GM18505 (cell line): ENCODE data around the gene MAFF.
"Not testable (repeated sequence)": the region's sequence is repeated elsewhere in the genome, so short reads cannot be mapped to it uniquely, and the experiment has no call there.

Experiments
- ATAC-seq: cut with Tn5 transposase; IDR thresholded peaks from one replicate; pipeline ENCODE4 v1.9.1; 2021; ENCODE audit not compliant: unreplicated experiment
- POLR2A ChIP-seq: IDR thresholded peaks from 4 replicates; pipeline ENCODE4 v1.6.1; 2011; ENCODE audit warnings: borderline replicate concordance; ENCODE audit not compliant: insufficient read depth, insufficient read length; ENCODE audit errors: extremely low read depth

The MAFF gene

DNA sequence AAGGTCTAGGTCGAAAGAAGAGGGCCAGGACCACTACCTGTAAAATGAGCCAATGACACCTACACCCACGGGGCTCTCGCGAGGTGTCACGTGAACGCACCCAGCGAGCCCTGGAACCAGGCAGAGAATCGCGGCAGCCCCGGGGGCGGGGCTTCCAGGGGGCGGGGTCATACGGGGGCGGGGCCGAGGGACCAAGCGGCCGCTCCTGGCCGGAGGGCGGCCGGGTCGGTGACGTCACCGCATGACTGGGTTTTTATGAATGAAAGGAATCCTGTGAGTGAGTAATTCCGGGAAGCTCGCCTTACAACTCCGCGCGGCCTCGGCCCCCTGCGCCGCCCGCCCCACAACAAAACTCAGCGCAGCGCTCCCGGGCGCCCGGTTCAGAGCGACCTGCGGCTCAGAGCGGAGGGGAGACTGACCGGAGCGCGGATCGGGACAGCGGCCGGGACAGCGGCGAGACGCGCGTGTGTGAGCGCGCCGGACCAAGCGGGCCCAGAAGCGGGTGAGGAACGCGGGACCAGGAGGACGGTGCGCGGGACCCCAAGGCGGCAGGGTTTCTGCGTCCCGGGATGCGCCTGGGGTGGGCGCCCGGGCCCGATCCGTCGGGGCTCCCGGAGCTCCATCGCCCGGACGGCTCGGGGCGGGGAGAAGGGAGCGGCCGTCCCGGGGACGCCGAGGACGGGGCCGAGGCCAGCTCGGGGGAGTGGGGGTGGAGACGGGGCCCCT is at the start of gene MAFF:
TSS of gene MAFF (plus strand) at position 284 of the 726 bp plus-strand sequence. CDS start 11,860 bp downstream, outside the sequence.
- peak; percentile 57 for TF ChIP-seq POLR2A
- peak; percentile 52 for ATAC-seq

DNA sequence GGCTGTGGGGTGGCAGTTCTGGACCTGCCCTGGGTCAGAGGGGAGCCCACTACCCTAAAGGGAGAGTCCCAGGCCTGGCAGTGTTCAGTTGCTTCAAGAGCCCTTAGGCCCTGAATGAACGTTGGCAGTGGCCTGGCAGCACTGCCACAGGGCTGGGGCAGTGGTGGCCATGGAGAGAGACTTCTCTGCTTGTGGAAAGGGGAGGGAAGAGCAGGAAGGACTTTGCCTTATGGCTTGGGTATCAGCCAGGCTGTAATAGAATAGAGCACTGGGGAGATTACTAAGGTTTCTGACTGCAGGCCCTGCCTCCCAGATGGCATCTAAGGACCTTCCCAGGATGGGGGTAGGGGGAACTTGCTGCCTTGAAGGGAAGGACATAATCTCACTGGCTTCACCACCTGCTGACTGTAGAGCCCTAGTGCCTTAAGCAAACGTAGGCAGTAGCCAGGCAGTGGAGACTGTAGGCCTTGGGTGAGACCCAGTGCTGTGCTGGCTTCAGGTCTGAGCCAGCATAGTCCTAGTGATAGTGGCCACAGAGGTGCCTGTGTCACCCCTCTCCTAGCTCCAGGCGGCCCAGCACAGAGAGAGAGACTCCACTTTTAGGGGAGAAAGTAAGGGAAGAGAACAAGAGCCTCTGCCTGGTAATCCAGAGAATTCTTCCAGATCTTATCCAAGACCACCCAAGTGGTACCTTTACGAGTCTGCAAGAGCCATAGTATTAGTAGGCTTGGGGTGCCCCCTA is 47.8 kb upstream of the MAFF start:
- TF ChIP-seq POLR2A: no peak
- no peak for ATAC-seq

DNA sequence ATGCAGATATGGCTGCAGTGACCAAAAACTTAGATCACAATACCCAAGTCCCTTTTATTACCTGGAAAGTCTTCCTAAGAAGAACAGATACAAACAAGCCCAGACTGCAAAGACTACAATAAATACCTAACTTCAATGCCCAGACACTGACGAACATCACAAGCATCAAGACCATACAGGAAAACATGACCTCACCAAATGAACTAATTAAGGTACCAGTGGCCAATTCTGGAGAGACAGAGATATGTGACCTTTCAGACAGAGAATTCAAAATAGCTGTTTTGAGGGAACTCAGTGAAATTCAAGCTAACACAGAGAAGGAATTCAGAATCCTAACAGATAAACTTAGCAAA is 47.3 kb upstream of the MAFF start:
- not testable (repeated sequence) for ATAC-seq

DNA sequence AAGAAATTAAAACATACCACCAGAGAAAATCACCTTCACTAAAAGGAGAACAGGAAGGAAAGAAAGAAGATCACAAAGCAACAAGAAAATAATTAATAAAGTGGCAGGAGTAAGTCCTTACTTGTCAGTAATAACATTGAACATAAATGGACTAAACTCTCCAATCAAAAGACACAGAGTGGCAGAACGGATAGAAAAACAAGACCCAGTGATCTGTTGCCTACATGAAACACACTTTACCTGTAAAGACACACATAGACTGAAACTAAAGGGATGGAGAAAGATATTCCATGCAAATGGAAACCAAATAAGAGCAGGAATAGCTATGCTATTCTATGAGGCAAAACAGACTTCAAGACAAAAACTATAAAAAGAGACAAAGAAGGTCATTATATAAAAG is 46.1 kb upstream of the MAFF start:
- no peak for TF ChIP-seq POLR2A
- ATAC-seq: no peak

DNA sequence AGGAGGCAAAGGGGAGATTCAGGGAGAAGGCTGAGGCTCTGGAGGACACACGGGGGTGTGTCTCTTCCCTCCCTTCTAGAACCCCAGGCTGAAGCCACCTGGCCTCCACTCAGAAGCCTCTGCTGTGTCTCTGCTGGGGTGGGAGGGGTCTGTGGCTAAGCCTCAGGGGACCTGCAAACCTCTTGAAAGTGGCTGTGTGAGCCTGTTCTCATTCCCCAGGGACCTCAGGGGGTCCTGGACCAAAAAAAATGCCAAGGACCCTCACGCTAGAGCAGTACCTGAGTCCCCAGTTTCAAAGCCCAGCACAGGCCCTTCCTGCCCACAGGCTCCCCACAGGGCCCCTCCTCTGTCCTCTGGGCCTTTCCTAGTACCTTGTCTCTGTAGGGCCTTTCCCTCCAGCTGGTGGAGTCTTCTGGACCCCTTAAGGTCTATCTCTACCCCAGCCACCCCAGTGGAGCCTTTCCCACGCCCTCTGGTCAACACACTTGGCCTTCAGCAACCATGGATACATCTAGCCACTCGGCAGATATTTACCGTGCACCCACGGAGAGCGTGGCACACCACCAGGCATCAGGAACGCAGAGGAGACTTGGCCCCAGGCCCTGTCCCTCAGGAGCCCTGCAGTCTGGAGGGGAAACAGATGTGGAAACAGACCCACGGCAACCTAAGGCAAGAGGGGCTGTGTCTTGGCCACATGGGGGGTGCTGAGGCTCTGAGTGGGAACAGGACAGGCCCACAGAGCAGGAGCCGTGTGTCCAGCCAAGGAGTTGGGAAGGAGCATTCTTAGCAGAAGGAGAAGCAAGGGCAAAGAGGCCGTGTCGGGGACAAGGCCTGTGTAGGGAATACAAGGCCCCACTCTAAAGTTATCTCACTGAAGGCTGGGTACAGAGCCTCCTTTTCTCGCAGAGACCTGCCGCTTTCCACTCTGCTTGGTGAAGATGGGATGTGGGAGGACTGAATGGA is 38.6 kb upstream of the MAFF start:
- ATAC-seq: no peak

DNA sequence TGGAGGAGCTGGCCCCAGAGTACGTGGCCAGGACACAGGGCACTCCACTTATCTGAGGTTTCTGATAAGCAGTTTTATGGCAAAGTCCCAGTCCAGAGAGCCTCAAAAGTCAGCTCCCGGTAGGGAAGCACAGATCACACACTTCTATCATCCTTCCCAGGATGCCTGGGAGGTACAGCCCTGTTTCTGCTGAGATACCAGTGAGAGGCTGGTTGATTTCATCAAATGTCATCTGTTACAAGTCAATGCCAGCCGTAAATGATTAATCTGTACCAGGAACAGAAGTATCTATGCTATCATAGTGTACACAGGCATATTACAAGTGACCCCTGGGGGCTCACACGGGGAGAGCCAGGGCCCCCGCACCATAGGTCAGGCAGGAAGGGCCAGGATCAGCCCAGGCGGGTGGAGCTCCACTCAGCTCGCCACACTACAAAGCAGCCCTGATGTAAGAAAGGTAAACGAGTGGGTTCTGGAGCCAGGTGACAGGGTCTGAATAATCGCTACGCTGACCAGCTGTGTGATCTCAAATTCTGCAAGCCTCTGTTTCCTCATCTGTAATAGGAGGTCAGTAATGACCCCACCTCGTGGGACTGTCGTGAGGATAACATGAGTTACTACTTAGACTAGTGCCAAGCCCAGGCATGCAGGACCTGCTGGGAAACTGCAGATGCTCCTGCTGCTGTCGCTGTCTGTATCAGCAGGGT is 37.8 kb upstream of the MAFF start:
- ATAC-seq: no peak
- TF ChIP-seq POLR2A: no peak

More for the DNA sequence above, 38.6 kb upstream of the MAFF start:
- no peak for TF ChIP-seq POLR2A

DNA sequence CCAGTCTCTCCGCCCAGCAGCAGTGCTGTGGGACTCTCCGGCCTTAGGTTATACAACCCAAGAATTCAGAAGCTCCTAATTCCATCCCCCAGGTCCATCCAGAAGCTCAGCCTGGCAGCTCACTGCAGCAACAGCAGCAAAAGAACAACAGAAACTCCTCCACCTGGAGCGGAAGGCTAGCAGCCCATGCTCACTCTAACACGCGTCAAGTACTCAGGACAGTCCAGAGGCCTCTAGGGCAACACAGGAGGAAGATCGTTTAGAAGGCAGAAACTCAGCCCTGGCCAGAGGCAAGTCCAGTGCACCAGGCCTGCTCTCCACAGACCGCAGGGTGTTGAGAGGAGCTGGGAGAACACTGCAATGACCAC is 37.3 kb upstream of the MAFF start:
- ATAC-seq: no peak
- TF ChIP-seq POLR2A: no peak

DNA sequence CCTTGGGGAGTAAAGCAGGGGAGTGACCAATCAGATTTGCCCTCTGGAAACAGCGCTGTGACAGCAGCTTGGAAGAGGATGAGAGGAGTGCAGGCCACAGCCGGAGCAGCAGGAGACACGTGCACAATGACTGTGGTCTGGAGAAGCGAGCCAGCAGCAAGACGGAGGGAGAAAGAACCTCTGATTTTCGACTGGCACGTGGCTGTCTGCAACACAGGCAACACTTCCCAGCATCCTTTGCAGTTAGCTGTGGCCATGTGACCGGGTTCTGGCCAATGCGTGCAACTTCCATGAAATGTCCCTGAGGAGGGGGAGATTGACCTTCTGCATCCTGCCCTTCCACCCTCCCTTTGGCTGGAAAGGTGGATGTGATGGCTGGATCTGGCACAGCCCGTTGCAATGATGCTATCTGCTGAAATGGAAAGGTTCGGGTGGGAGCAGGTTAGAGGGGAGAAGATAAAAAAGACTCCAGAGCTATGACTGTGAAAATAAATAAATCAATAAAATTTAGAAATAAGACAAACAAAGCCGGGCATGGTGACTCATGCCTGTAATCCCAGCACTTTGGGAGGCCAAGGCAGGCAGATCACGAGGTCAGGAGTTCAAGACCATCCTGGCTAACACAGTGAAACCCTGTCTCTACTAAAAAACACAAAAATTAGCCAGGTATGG is 35.7 kb upstream of the MAFF start:
- ATAC-seq: no peak
- TF ChIP-seq POLR2A: no peak

DNA sequence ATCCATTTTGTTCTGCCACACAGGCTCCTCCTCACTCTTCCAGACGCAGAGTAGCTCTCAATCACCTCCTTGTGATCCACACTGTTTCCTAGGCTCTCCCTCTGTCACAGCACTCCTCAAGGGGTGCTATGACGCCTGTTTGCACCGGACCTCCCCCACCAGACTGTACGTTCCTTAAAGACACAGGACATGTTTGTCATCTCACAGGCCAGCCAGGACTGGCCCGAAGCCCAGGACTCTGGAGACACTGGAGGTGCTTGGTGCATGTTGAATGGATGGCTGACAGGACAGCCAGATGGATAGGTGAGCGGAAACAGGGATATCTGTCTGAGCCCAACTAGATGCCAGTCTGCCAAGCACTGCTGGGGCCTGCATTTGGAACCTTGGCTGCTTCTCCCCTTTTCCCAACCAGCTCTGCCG is 33.8 kb upstream of the MAFF start:
- no peak for TF ChIP-seq POLR2A
- ATAC-seq: no peak

DNA sequence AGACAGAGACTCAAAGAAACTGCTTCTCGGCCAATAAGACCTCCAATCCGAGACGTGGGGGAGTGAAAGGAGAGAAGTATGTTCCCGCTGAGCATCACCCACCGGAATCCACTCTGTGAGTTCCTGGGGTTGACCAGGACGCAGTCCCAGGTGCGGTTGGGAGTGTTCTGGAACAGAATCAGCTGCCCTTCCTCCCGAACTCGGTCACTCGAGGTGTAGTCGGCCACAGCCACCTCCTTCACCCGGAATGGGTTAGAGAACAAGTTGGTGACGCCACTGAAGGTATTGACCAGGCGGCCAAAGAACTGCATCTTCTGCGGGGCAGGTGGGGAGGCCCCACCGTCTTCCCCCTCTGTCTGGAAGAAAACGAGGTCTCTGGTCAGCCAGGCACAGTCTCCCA is 32.7 kb upstream of the MAFF start:
- no peak for TF ChIP-seq POLR2A

DNA sequence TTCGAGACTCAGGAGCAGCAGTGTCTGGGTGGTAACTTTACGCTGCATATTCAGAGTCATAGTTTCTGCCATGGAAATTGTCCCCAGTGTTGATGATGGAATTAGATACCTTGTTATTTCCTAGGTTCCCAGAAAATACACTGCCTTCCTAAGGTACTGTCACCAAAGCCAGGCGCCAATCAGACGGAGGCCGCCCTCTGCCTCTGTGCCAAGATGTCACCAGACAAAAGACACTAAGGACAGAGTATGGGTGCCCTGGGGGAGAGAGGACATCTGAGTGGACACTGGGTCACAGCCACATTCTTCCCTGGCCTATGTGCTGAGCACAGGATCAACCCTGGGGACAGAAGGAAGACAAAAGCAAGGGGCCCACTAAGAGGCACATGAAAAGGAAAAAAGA is 31.3 kb upstream of the MAFF start:
- ATAC-seq: no peak
- TF ChIP-seq POLR2A: no peak

More for the DNA sequence above, 32.7 kb upstream of the MAFF start:
- ATAC-seq: no peak
